HG02642 (cell line): ENCODE results near the gene TUSC2.

ENCODE experiments used
- ATAC-seq: cut with Tn5 transposase; IDR thresholded peaks from one replicate; pipeline ENCODE4 v1.9.1; 2021; ENCODE audit warnings: mild to moderate bottlenecking; ENCODE audit not compliant: unreplicated experiment, poor library complexity

Gene TUSC2

GRCh38 chr3:50327943-50328691 lies at the start of gene TUSC2:
TUSC2 (minus strand) TSS chr3:50328223; CDS start chr3:50328099, 124 bp downstream.
- ATAC-seq = peak; percentile 88

- no peak for ATAC-seq
Observed at GRCh38 chr3:50375258-50375931, 47.4 kb upstream of the TUSC2 start.

- ATAC-seq = no peak
Observed at GRCh38 chr3:50374363-50375257, 46.6 kb upstream of the TUSC2 start.

- ATAC-seq = no peak
Observed at GRCh38 chr3:50373146-50374051, 45.4 kb upstream of the TUSC2 start.

- ATAC-seq = no peak
Observed at GRCh38 chr3:50372349-50372748, 44.3 kb upstream of the TUSC2 start.

- ATAC-seq = no peak
Observed at GRCh38 chr3:50371133-50371685, 43.2 kb upstream of the TUSC2 start.

GRCh38 chr3:50370594-50370993 lies 42.6 kb upstream of the TUSC2 start:
- no peak for ATAC-seq

GRCh38 chr3:50369012-50369670 lies 41.1 kb upstream of the TUSC2 start:
- ATAC-seq = no peak

- ATAC-seq = no peak
Observed at GRCh38 chr3:50365842-50366220, 37.8 kb upstream of the TUSC2 start.

GRCh38 chr3:50365080-50365841 lies 37.2 kb upstream of the TUSC2 start:
- peak; percentile 84 for ATAC-seq

GRCh38 chr3:50364573-50365079 lies 36.6 kb upstream of the TUSC2 start:
- peak; percentile 1 for ATAC-seq

- ATAC-seq = peak; percentile 10
Observed at GRCh38 chr3:50359760-50360110, 31.7 kb upstream of the TUSC2 start.

GRCh38 chr3:50358911-50359759 lies 31.1 kb upstream of the TUSC2 start, which contains the start of gene TMEM115:
TMEM115 (minus strand) TSS chr3:50359521; CDS start chr3:50359063, 458 bp downstream.
- ATAC-seq = peak; percentile 98

- no peak for ATAC-seq
Observed at GRCh38 chr3:50358355-50358910, 30.4 kb upstream of the TUSC2 start.

GRCh38 chr3:50357481-50357880 lies 29.5 kb upstream of the TUSC2 start:
- ATAC-seq = no peak

- ATAC-seq = no peak
Observed at GRCh38 chr3:50356553-50356952, 28.5 kb upstream of the TUSC2 start.
